ENCODE measurements around the gene PYROXD2. TPM values are rescaled to one million over a fixed set of nuclear protein-coding genes. Genes with fewer than 3 reads are reported as not detected.

Gene PYROXD2
- total and polyA plus RNA-seq, 2 of the 8 experiments (the other 6 are each of a cell fraction or from before 2014, with no cell fraction given), result 3.2 to 5.4 TPM

- Histone ChIP-seq H3K4me2 (ENCODE audit: insufficient read depth in 1 of 2, low read depth in 2 of 2, low read length in 2 of 2) (no peak overlapping the region), H2BK5ac (ENCODE audit: low read depth, low read length) (no peak overlapping the region), H3K4ac (replicated peaks; ENCODE audit: insufficient read length, low read depth, low read length) (no peak overlapping the region), H3K9ac (replicated peaks in 1 of 4; ENCODE audit: extremely low read depth in 1 of 4, low read depth in 3 of 4, low read length in 3 of 4) (no peak overlapping the region), H3K27ac (ENCODE audit: low read depth, low read length) (no peak overlapping the region), H3K18ac (ENCODE audit: extremely low read depth, low read length) (no peak overlapping the region), H4K91ac (replicated peaks; ENCODE audit: insufficient read length, low read length) (no peak overlapping the region), H3K9me3 (ENCODE audit: insufficient read depth in 2 of 2, low read depth in 1 of 2, low read length in 1 of 2) (no peaks in the 10 kb centered on the region), H4K20me1 (replicated peaks in 1 of 2; ENCODE audit: control insufficient read depth in 1 of 2, insufficient read depth in 2 of 2, low read length in 2 of 2) (no peaks in the 10 kb centered on the region), H3K23me2 (ENCODE audit: low read depth, low read length) (no peaks in the 10 kb centered on the region), H3K14ac (ENCODE audit: insufficient read length) (no peak overlapping the region), H3K79me2 (ENCODE audit: control insufficient read depth in 1 of 2, insufficient read depth in 2 of 2, low read length in 2 of 2) (no peaks in the 10 kb centered on the region), H3K27me3 (replicated peaks in 1 of 4; ENCODE audit: control insufficient read depth in 3 of 4, extremely low read depth in 1 of 4, insufficient read depth in 3 of 4, low read length in 3 of 4) (no peaks in the 10 kb centered on the region), H4K8ac (ENCODE audit: extremely low read depth, insufficient read depth, low read length) (no peak overlapping the region), H2BK20ac (ENCODE audit: low read length) (no peak overlapping the region), H3K4me3 (ENCODE audit: extremely low read depth in 1 of 4, insufficient read depth in 2 of 4, low read depth in 3 of 4, low read length in 4 of 4) (no peak overlapping the region), H2BK12ac (ENCODE audit: low read depth, low read length) (no peak overlapping the region), H3K56ac (replicated peaks; ENCODE audit: insufficient read length, low read depth, low read length) (no peak overlapping the region), H3K36me3 (ENCODE audit: control insufficient read depth in 2 of 4, insufficient read depth in 4 of 4, low read length in 3 of 4) (no peaks in the 10 kb centered on the region), H2AK5ac (ENCODE audit: low read depth, low read length) (no peak overlapping the region), H2BK15ac (ENCODE audit: low read length) (no peak overlapping the region), H2AFZ (ENCODE audit: low read length) (no peak overlapping the region), H2BK120ac (replicated peaks; ENCODE audit: low read depth, low read length) (no peak overlapping the region), H3K79me1 (ENCODE audit: low read depth, low read length) (no peaks in the 10 kb centered on the region), H3K4me1 (replicated peaks in 1 of 4; ENCODE audit: control insufficient read depth in 3 of 4, insufficient read depth in 4 of 4, low read length in 3 of 4) (no peaks in the 10 kb centered on the region), H4K5ac (ENCODE audit: insufficient read length, low read depth, low read length) (no peak overlapping the region), H3K23ac (ENCODE audit: insufficient read length) (no peak overlapping the region)
- POLR2A ChIA-PET (ENCODE audit: partially characterized antibody), result no interaction called here
- CTCF ChIA-PET (ENCODE audit: partially characterized antibody), result interaction anchor here (0.6 to 2.7 kb wide), 8 partner anchors 9 to 263 kb away, joined by 3 to 19 read pairs (median 4); no protein-coding TSS in a partner anchor
- no peak for DNase-seq (ENCODE audit: low read depth in 1 of 2, low spot score in 2 of 2)
- 76% methylated on average over 8 of the region's 8 CpGs; no CpG with 5 or more reads in 1 of the 2 experiments for WGBS, 2 experiments (ENCODE audit: extremely low coverage in 1 of 2, insufficient coverage in 1 of 2, insufficient read length in 1 of 2, insufficient replicate concordance in 2 of 2, low coverage in 1 of 2, low lambda C conversion rate in 2 of 2, missing lambda C conversion rate in 1 of 2)
- FAIRE-seq, result no peak
- TF ChIP-seq SRF (IDR thresholded peaks at IDR 0.05; ENCODE audit: low read depth, low read length) (no peak), SP2 (IDR thresholded peaks at IDR 0.05; ENCODE audit: low read length) (no peak), RBBP5 (IDR thresholded peaks at IDR 0.05; ENCODE audit: borderline replicate concordance, low read depth, low read length) (no peak), BCL11A (IDR thresholded peaks at IDR 0.05; ENCODE audit: low read depth in 2 of 2, low read length in 2 of 2) (no peak)
Measured at GRCh38 chr10:98340261-98340939, 74.6 kb downstream of the PYROXD2 start.

Measured in H1 (cell line).